SK-N-DZ (cell line): ENCODE data around the gene NTN3.

ENCODE experiments used
- DNase-seq: peaks from one replicate; pipeline ENCODE4 v3.0.0-alpha.2; 2015; ENCODE audit warnings: low spot score

NTN3 gene

GRCh38 chr16:2466667-2467527 is 4.2 kb upstream of the NTN3 start:
- no peak for DNase-seq

GRCh38 chr16:2467528-2468232 is 3.4 kb upstream of the NTN3 start:
- peak; percentile 88 for DNase-seq

- DNase-seq, result peak; percentile 71
Measured at GRCh38 chr16:2468233-2468724, 2.8 kb upstream of the NTN3 start.

GRCh38 chr16:2468725-2469398 is 2.2 kb upstream of the NTN3 start:
- DNase-seq, result peak; percentile 94

- DNase-seq, result peak; percentile 60
Measured at GRCh38 chr16:2469399-2470233, 1.5 kb upstream of the NTN3 start.

GRCh38 chr16:2470234-2470601 is 879 bp upstream of the NTN3 start:
- DNase-seq, result no peak

- no peak for DNase-seq
Measured at GRCh38 chr16:2470603-2471015, 488 bp upstream of the NTN3 start.

- no peak for DNase-seq
Measured at GRCh38 chr16:2471653-2472487, 773 bp downstream of the NTN3 start.

GRCh38 chr16:2472488-2472864 is 1.4 kb downstream of the NTN3 start:
- no peak for DNase-seq

GRCh38 chr16:2472885-2473445 is 1.9 kb downstream of the NTN3 start:
- no peak for DNase-seq

- DNase-seq, result peak; percentile 71
Measured at GRCh38 chr16:2473446-2473926, 2.4 kb downstream of the NTN3 start.

- peak; percentile 49 for DNase-seq
Measured at GRCh38 chr16:2473999-2474876, 3.1 kb downstream of the NTN3 start.

- DNase-seq, result peak; percentile 82
Measured at GRCh38 chr16:2474877-2475412, 3.8 kb downstream of the NTN3 start, which contains the start of gene TBC1D24. TSS of gene TBC1D24 (plus strand) at chr16:2475127. CDS start at chr16:2496149, 21,022 bp downstream.

GRCh38 chr16:2475413-2476344 is 4.6 kb downstream of the NTN3 start:
- no peak for DNase-seq

GRCh38 chr16:2476345-2476720 is 5.2 kb downstream of the NTN3 start:
- DNase-seq, result no peak

GRCh38 chr16:2476741-2477140 is 5.6 kb downstream of the NTN3 start:
- DNase-seq, result no peak

- DNase-seq, result no peak
Measured at GRCh38 chr16:2477327-2477726, 6.2 kb downstream of the NTN3 start.
